NK-92 treated with Interleukin-12 subunit alpha and Interleukin-12 subunit beta, amount 100 ng/mL, for 24 hours (cell line): ENCODE data around the gene RANBP10.
"Not testable (repeated sequence)": the region's sequence is repeated elsewhere in the genome, so short reads cannot be mapped to it uniquely, and the experiment has no call there.

ENCODE experiments used
- DNase-seq: peaks from one replicate; lab custom pipeline; 2025; lab: John Stamatoyannopoulos, UW

Gene RANBP10

DNA sequence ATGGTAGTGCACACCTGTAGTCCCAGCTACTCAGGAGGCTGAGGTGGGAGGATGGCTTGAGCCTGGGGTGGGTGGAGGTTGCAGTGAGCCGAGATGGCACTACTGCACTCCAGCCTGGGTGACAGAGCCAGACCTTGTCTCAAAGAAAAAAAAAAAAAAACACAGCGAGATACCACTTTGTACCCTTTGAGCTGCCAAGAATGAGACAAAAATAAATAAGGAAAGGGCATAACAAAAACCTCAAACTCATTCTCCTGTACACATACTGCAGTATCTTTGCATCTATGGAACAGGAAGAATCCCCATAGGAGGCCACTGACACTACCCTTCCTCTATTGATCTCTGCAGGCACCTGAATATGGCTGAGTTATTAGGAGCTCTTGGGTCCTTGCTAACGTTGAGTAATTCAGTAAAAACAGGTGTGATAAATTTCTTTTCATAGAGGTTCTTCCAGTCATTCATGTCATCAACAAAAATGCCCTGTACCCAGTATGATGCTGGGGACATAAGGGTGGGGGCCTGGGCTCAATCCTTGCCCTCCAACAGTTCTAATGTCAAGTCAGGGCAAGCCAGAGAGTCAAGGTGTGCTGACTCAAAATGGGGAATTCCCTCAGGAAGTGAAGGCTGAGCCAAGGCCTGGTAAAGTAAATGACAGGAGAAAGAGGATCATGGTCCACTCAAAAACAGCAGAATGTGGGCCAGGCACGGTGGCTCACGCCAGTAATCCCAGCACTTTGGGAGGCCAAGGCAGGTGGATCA is 26.9 kb downstream of the RANBP10 start:
- DNase-seq: no peak

GRCh38 chr16:67775273-67775672 is 31.1 kb downstream of the RANBP10 start:
- no peak for DNase-seq

GRCh38 chr16:67774457-67774853 is 31.9 kb downstream of the RANBP10 start:
- DNase-seq: no peak

GRCh38 chr16:67773569-67774456 is 32.5 kb downstream of the RANBP10 start:
- DNase-seq: no peak

GRCh38 chr16:67773099-67773498 is 33.3 kb downstream of the RANBP10 start:
- DNase-seq: no peak

DNA sequence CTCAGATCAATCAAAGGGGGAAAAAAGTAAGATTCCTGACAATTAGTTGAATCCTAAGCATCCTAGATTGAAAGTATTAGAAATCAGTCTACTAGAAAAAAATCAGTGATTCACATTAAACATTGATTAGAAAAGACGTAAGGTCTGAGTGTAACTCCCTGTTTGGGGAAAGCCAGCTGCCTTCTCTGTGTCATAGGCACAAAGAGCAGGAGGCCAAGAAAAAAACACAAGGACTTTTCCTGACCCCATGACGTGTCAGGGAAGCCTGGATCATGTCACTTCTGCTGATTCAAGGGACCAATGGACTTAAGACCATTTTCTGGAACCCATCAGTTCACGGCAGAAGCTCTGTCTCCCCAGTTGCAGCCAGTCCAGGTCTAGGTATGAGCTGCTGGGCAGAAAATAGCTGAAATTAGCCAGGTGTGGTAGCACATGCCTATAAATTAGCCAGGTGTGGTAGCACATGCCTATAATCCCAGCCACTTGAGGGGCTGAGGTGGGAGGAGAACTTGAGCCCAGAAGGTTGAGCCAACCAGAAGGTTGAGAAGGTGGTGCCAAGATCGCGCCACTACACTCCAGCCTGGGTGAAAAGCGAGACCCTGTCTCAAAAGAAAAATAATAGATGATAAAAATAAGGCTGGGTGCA is 35.9 kb downstream of the RANBP10 start:
- no peak for DNase-seq

- no peak for DNase-seq
Observed at GRCh38 chr16:67767953-67768352, 38.4 kb downstream of the RANBP10 start.

DNA sequence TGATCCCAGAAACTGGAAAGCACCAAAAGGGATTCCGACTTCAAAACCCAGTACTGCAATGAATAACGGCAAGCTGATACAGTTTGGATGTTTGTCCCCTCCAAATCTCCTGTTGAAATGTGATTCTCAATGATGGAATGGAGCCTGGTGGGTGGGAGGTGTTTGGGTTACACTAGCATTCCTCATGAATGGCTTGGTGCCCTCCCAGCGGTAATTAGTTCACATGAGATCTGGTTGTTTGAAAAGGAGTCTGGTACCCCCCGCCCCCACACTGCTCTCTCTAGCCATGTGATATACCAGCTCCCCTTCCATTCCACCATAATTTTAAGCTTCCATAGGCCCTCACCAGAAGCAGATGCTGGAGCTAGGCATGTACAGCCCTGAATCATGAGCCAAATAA is 40.1 kb downstream of the RANBP10 start:
- DNase-seq: no peak

DNA sequence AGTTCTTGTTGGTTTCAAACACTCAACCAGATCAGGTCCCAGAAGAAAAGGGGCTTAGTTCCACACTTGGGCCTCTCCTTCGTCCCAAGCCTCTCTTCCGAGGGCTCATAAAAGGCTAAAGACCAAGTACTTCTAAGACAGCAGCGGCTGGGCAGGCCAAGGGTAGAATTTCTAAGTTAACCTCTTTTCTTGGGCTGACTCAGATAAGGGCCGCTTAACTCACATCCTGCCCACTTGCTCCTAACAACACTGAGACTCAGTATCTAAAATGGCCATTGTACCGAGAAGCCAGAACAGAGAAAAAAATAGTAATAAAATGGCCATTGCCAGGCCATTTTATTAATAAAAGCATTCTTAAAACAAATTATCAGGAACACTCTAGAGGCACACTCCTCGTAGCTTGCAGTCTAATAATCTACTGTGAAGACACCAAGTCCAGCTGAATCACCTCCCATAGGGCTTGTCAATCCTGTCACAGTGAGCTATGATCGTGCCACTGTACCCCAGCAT is 42.1 kb downstream of the RANBP10 start:
- DNase-seq: no peak

GRCh38 chr16:67763066-67763465 is 43.3 kb downstream of the RANBP10 start:
- no peak for DNase-seq

GRCh38 chr16:67762385-67762784 is 44.0 kb downstream of the RANBP10 start:
- no peak for DNase-seq

- DNase-seq: no peak
Observed at GRCh38 chr16:67761924-67762323, 44.4 kb downstream of the RANBP10 start.

- DNase-seq: no peak
Observed at GRCh38 chr16:67760956-67761230, 45.5 kb downstream of the RANBP10 start.

DNA sequence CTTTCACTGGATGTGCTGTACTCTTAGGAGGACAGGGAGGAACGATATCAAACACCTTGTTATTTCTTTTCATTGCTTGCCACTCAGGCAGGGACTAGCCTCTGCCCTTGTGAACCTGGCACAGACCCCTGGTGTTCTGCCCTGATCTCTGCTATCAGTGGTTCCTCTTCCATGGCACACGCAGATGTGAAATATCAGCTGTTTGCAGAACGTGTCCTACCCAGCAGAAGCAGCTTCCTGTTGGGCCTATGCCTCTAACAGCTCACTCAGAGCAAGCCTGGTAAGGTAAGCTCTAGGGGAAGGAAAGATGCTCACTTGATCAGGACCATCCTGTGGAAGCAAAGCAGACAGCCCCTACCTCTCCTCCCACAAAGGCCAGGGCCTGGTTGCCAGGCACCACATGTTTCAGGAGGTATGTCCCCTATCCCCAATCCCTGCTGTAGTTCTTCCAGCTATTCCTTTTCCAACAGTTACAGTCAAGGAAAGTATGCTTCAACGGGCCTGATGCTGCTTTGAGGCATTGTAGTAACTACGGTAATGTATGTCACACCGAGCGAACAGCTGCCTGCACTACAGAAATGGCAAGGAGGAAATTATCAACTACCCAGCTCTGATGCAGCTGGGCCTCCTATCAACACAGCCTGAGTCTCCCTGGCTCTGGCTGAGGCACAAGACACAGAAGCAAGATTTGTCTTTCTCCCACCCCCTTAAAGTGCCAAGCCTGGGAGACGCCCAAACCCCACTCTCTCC is 46.0 kb downstream of the RANBP10 start:
- no peak for DNase-seq

DNA sequence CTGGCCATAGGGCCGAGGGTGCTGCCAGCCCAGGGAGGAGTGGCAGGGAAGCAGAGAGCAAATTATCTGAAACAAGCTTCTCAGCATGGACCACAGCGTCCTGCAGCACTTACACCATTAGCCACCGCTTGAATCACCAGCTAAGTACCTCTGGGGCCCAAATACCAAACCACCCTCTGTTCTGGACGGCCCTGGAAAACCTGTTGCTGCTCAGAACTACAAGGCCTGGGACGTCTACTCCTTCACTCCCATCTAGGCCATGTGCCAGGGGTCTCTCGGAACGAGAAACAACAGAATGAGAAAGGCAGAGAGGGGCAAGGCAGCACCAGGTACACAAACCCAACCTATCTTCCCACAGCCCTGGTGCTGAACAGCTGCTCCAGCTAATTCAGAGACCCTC is 47.4 kb downstream of the RANBP10 start:
- no peak for DNase-seq

GRCh38 chr16:67758006-67758405 is 48.4 kb downstream of the RANBP10 start:
- DNase-seq: no peak

DNA sequence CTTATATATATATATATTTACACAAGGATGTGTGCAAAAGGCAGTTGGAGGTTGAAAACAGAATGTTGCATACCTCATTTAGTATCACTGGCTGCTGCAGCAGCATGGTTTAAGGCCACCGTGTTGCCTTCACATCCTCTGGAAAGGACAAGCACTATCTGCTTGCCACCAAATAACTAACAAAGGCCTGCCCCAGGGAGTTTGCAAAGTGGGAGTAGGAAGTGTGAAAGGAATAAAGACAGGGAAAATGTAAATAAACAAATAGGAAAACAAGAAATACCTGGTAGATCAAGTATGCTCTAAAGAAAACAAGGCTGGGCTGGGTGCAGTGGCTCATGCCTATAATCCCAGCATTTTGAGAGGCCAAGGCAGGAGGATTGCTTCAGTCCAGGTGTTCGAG is 53.7 kb downstream of the RANBP10 start:
- DNase-seq: no peak

- DNase-seq: not testable (repeated sequence)
Observed at GRCh38 chr16:67751331-67751730, 55.0 kb downstream of the RANBP10 start.

GRCh38 chr16:67750466-67750865 is 55.9 kb downstream of the RANBP10 start:
- no peak for DNase-seq

GRCh38 chr16:67749436-67750078 is 56.8 kb downstream of the RANBP10 start:
- no peak for DNase-seq

GRCh38 chr16:67748834-67749233 is 57.5 kb downstream of the RANBP10 start:
- DNase-seq: no peak

- DNase-seq: no peak
Observed at GRCh38 chr16:67746846-67747245, 59.5 kb downstream of the RANBP10 start.
